Activated CD4-positive, alpha-beta T cell treated with anti-CD3 and anti-CD28 coated beads for 24 hours (primary cell): ENCODE measurements around the gene ZNF558.

Source experiments
- DNase-seq, 2 donors: peaks; one replicate each; pipeline ENCODE4 v3.0.0-alpha.2; 2020; ENCODE audit warnings: low read depth in 2 of 2

The ZNF558 gene

GRCh38 chr19:8832132-8833021 lies at the start of gene ZNF558, which contains the start of gene MBD3L1:
TSS of gene ZNF558 (minus strand) at chr19:8832304. CDS start at chr19:8822659, 9,645 bp downstream.
TSS of gene MBD3L1 (plus strand) at chr19:8832377. CDS start at chr19:8842679, 10,302 bp downstream.
- peak; percentile 96 to 99 for DNase-seq

GRCh38 chr19:8881512-8881911 lies 49.4 kb upstream of the ZNF558 start:
- DNase-seq: no peak

DNA sequence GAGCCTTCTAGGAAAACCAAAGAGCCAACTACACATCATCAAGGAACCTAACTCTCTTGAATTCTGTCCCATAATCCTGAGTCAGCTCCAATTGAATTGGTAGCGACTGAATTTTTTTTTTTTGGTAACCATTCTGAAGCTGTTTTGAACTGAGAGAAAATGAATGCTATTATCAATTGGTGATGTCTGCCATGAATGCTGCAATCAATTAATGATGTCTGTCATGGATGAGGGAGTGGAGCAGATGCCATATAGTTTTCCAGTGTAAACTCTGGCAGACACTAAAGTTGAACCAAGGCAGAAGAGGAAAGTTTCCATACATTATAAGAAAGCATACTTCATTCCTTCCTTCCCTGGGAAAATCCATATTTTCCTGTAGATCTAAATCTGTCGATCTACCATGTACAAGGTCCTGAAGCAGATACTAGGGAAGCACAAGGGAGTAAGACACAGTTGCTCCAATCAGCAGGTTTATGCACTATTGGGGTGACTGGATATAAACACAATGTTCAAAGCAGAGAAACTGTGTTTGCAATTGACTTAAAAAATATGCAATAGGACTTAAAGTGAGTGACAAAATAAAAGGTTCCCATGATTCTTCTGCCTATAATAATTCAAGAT lies 48.9 kb upstream of the ZNF558 start:
- DNase-seq: no peak

- DNase-seq: no peak
Measured at GRCh38 chr19:8877854-8878705, 46.0 kb upstream of the ZNF558 start.

- DNase-seq: no peak
Measured at GRCh38 chr19:8866344-8866743, 34.2 kb upstream of the ZNF558 start.

GRCh38 chr19:8858260-8858659 lies 26.2 kb upstream of the ZNF558 start:
- DNase-seq: no peak

- DNase-seq: no peak
Measured at GRCh38 chr19:8850488-8850887, 18.4 kb upstream of the ZNF558 start.

GRCh38 chr19:8849232-8849631 lies 17.1 kb upstream of the ZNF558 start:
- no peak for DNase-seq

DNA sequence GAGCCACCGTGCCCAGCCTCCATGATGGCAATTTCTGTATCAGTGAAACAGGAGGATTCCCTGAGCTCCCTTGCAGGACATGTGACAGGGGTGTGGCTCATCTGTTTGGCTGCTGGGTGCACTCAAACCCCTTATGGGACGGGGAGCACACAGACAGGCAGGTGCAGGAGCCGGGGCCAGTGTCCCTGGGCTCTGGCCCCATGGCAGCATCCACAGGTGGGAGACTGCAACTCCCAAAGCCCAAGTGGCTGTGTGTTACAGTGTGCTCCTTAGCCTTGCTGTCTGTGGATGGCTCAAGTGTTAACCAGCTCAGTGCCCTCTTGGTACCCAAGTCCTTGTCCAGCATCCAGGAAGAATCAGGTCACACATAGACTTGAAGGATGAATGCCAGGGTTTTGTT lies 14.7 kb upstream of the ZNF558 start:
- no peak for DNase-seq

DNA sequence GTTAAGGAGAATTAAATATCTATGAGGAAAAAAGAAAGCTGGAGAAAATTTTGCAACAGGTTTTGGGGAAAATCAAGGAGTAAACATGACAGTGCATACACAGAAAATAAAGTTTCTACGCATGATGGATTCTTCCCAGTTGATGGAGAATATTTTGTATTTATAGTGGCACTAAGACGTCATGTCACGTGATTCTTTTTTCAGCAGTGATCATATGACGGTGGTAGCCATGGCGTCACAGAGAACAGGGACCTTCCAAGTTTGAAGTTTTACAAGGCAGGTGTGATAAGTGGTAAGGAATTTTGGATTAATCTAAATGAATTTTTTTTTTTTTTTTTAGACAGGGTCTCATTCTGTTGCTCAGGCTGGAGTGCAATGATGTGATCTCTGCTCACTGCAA lies 8.6 kb upstream of the ZNF558 start:
- DNase-seq: no peak

GRCh38 chr19:8835877-8836276 lies 3.8 kb upstream of the ZNF558 start:
- no peak for DNase-seq

DNA sequence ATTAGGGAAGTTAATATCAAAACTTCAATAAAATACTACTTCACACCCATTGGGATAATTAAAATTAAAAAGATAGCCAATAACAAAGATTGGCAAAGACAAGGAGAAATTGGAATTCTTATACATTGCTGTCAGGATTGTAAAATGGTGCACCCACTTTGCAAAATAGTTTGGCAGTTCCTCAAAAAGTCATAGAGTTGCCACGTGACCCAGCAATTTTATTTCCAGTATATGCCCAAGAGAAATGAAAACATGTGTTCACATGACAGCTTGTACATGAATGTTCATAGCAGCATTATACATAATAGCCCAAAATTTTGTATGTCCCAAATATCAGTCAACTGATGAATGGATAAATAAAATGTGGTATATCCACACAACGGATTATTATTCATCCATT lies 3.3 kb upstream of the ZNF558 start:
- no peak for DNase-seq

DNA sequence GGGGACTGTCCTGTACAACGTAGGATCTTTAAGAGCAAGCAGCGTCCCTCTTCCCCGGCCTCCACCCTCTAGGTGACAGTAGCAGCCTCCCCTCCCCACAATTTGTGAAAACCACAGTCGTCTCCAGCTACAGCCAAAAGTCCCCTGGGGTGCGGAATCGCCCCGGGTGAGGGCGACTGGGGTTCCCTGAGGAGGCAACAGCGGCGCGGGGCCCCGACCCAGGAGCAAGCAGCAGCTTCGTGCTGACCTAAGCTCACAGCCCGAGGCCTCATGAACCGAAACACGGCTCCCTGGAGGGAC lies 322 bp downstream of the ZNF558 start:
- DNase-seq: no peak

DNA sequence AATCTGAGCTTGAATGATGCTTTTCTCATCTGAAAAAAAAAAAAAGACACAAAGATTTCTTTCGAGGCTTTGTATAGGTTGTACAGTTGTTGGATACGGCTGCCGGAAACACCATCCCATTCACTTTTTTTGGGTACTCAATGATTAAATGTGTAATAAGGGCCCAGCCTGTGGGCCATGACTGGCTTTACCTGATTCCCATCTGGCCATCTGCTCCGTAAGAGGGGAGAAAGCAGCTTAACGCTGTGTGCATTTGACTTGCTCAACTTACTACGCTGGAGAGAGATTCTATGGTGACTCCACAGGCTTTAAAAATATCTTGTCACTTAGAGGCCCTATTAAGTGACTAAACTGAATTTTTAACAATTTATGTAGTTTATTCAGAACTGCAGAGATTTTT lies 731 bp downstream of the ZNF558 start:
- DNase-seq: no peak

DNA sequence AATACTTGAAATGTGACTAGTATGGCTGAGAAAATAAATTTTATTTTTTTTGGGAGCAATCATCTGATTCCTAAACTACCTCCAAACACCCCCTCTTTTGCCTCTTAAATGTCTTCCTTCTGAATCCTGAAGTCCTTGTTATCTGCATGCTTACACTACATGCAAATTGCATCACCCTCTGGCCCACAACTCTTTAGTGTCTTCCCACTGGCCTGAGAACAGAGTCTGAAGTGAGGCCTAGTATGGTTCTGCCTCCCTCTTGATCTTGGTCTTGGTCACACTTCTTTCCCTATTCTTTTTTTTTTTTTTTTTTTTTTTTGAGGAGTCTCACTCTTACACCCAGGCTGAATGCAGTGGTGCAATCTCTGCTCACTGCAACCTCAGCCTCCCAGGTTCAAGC lies 4.8 kb downstream of the ZNF558 start:
- DNase-seq: no peak

DNA sequence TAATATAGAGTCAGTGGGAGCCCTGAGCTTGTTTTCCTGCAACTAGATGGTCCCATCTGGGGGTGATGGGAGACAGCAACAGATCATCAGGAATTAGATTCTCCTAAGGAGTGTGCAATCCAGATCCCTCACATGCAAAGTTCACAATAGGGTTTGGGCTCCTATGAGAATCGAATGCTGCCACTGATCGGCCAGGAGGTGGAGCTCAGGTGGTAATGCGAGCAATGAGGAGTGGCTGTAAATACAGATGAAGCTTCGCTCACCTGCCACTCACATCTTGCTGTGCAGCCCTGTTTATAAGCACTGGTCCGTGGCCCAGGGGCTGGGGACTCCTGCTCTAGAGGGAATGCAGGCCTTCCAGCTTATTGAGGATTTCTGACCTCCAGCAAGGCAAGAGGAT lies 5.7 kb downstream of the ZNF558 start:
- no peak for DNase-seq

GRCh38 chr19:8821748-8822241 lies 10.3 kb downstream of the ZNF558 start:
- no peak for DNase-seq

DNA sequence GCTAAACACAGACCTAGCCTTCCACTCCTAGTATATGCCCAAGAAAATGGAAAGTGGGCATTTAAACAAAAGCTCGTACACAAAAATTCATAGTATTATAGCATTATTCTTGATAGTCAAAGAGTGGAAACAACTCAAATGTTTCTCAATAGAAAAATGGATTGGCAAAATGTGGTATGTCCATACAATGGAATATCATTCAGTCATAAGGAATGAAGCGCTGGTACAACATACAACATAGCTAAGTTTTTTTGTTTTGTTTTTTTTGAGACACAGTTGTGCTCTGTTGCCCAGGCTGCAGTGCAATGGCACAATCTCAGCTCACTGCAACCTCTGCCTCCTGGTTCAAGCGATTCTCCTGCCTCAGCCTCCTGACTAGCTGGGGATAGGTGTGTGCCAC lies 11.9 kb downstream of the ZNF558 start:
- no peak for DNase-seq

GRCh38 chr19:8815780-8816179 lies 16.3 kb downstream of the ZNF558 start:
- DNase-seq: no peak

DNA sequence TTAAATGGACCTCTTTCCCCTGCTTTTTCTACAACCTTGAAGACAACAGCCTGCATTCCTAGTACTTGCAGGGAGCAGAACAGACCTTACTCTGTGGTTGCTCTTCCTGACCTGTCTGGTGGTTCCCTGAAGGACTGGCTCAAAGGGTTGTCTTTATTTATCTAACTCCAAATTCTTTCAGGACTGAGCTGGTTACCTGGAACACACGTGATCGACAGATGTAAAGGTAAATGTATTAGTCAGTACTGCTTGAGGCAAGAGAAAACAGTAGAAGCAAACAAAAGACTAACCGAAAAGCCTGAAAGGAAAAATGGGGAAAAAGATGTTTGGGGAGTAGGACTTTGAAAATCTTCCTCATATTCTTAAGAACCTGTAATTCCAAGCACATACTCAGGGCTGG lies 17.9 kb downstream of the ZNF558 start:
- no peak for DNase-seq

DNA sequence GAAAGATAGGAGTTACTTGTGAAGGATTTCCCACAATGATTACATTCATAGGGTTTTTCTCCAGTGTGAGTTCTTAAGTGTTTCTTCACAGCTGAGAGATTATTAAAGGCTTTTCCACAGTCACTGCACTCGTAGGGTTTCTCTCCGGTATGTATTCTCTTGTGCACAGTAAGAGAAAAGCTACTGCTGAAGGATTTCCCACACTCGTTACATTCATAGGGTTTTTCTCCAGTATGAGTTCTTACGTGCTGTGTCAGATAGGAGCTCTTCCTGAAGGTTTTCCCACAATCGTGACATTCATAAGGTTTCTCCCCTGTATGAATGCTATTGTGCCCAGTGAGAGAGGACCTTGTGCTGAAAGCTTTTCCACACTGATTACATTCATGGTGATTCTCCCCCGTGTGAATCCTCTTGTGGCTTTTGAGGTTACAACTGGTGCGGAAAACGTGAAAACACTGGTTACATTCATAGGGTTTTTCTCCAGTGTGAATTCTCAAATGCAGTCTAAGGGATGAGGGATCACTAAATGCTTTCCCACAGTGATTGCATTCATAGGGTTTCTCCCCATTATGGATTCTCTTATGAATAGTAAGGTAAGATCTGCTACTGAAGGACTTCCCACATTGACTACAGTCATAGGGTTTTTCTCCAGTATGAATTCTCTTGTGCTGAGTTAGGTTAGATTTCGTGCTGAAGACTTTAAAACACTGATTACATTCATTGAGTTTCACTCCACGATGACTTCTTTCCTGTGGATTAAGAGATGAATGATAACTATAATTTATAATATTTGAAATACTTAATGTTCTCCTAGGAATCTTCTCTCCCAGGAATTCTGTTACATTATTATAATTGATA lies 20.6 kb downstream of the ZNF558 start:
- DNase-seq: no peak
